ENCODE results near the gene PLCXD3.
"Not testable (repeated sequence)": the region's sequence is repeated elsewhere in the genome, so short reads cannot be mapped to it uniquely, and the experiment has no call there.

Gene PLCXD3

DNA sequence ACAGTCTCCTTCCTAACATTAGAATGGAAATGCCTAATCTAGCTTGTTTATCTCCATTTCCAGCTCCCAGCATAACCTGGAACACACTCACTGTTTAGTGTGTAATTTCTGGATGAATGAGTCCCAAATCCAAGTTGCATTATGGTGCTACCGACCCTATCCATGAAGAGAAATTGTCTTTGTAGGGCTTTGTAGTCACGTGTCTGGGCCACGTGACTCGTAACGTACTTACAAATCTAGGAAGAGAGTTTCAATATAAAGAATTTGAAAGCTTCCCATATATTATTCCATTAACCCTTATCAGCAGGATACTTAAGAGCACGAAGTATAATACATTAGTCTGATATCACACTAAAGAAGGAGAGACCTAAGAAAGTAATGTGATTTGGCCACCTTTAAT, 28.2 kb downstream of the PLCXD3 start:
- Histone ChIP-seq H3K27me3 (ENCODE audit: insufficient read depth, poor library complexity, severe bottlenecking) (no peaks in the 10 kb centered on the region), H3K4me3 (replicated peaks; ENCODE audit: insufficient read depth, low read length) (no peak overlapping the region), H3K27ac (replicated peaks) (no peak overlapping the region)
- no peak for DNase-seq (ENCODE audit: low read depth in 1 of 2, low spot score in 1 of 2)
- TF ChIP-seq, protein P1, sequence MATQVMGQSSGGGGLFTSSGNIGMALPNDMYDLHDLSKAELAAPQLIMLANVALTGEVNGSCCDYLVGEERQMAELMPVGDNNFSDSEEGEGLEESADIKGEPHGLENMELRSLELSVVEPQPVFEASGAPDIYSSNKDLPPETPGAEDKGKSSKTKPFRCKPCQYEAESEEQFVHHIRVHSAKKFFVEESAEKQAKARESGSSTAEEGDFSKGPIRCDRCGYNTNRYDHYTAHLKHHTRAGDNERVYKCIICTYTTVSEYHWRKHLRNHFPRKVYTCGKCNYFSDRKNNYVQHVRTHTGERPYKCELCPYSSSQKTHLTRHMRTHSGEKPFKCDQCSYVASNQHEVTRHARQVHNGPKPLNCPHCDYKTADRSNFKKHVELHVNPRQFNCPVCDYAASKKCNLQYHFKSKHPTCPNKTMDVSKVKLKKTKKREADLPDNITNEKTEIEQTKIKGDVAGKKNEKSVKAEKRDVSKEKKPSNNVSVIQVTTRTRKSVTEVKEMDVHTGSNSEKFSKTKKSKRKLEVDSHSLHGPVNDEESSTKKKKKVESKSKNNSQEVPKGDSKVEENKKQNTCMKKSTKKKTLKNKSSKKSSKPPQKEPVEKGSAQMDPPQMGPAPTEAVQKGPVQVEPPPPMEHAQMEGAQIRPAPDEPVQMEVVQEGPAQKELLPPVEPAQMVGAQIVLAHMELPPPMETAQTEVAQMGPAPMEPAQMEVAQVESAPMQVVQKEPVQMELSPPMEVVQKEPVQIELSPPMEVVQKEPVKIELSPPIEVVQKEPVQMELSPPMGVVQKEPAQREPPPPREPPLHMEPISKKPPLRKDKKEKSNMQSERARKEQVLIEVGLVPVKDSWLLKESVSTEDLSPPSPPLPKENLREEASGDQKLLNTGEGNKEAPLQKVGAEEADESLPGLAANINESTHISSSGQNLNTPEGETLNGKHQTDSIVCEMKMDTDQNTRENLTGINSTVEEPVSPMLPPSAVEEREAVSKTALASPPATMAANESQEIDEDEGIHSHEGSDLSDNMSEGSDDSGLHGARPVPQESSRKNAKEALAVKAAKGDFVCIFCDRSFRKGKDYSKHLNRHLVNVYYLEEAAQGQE (IDR thresholded peaks at IDR 0.05; ENCODE audit: insufficient replicate concordance, low read depth) = no peak
- no peak for TF ChIP-seq GABPA (IDR thresholded peaks at IDR 0.05; ENCODE audit: low read depth)
- TF ChIP-seq, protein P2, sequence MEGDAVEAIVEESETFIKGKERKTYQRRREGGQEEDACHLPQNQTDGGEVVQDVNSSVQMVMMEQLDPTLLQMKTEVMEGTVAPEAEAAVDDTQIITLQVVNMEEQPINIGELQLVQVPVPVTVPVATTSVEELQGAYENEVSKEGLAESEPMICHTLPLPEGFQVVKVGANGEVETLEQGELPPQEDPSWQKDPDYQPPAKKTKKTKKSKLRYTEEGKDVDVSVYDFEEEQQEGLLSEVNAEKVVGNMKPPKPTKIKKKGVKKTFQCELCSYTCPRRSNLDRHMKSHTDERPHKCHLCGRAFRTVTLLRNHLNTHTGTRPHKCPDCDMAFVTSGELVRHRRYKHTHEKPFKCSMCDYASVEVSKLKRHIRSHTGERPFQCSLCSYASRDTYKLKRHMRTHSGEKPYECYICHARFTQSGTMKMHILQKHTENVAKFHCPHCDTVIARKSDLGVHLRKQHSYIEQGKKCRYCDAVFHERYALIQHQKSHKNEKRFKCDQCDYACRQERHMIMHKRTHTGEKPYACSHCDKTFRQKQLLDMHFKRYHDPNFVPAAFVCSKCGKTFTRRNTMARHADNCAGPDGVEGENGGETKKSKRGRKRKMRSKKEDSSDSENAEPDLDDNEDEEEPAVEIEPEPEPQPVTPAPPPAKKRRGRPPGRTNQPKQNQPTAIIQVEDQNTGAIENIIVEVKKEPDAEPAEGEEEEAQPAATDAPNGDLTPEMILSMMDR (IDR thresholded peaks at IDR 0.05; ENCODE audit: insufficient read depth, low read length) = no peak
- no peak for TF ChIP-seq POLR2AphosphoS5 (IDR thresholded peaks at IDR 0.05; ENCODE audit: low read depth)
- TF ChIP-seq SPI1 (IDR thresholded peaks at IDR 0.05; ENCODE audit: borderline replicate concordance, low read depth) = no peak

DNA sequence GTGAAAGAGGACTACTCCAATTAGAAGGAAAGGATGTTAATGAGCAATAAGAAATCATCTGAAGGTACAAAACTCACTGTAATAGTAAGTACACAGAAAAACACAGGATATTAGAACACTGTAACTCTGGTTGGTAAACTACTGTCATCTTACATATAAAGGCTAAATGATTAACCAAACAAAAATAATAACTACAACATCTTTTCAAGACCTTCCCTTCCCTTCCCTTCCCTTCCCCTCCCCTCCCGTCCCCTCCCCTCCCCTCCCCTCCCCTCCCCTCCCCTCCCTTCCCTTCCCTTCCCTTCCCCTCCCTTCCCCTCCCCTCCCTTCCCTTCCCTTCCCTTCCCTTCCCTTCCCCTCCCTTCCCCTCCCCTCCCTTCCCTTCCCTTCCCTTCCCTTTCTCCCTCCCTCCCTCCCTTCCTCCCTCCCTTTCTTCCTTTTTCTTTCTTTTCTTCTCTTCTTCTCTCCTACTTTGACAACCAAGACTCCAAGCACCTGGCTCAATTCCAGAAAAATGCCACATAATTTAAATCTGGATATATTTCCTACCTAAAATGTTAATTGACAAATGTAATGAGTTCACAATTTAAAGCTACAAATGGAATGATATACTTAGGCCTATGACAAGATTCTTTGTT, 38.7 kb downstream of the PLCXD3 start:
- not testable (repeated sequence) for H3K27me3 ChIP-seq (ENCODE audit: insufficient read depth, poor library complexity, severe bottlenecking); DNase-seq (ENCODE audit: low read depth in 1 of 2, low spot score in 1 of 2); H3K4me3 ChIP-seq (replicated peaks; ENCODE audit: insufficient read depth, low read length); H3K27ac ChIP-seq (replicated peaks)

DNA sequence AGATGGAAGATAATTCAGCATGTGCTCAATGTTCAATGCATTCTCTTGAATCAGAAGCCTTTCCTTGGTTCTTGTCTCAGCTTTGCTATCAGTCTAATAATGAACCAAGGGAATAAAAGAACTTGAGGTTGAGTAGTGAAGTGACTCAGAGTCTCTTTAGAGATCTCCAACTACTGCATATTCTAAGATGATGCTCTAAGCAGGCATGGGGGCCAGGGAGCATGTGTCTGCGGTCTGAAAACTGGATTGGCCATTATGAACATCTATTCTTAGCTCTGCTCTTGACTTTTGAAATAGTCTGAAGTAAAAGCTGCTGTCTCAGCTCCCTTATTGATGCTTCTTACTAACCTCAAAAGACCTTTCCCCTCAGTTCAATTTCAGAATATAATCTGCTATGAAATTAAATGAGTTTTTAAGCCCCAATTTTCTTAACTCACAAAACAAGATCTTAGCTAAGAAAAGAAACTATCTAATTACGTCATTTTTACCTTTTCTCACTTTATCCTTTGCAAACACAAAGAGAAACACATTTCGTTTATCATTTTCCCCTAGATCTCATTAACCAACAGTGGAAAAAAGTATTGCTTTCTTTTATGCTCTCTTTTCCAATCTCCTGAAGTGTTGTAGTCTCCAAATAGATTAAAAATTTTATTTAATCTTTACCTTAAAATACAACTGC, 44.8 kb downstream of the PLCXD3 start:
- Histone ChIP-seq H3K4me3 (replicated peaks; ENCODE audit: insufficient read depth, low read length) (no peak overlapping the region), H3K27me3 (ENCODE audit: insufficient read depth, poor library complexity, severe bottlenecking) (no peaks in the 10 kb centered on the region), H3K27ac (replicated peaks) (no peak overlapping the region)
- DNase-seq (ENCODE audit: low read depth in 1 of 2, low spot score in 1 of 2) = no peak
- TF ChIP-seq, protein P1 (IDR thresholded peaks at IDR 0.05; ENCODE audit: insufficient replicate concordance, low read depth) = no peak
- TF ChIP-seq, protein P2 (IDR thresholded peaks at IDR 0.05; ENCODE audit: insufficient read depth, low read length) = no peak
- TF ChIP-seq SPI1 (IDR thresholded peaks at IDR 0.05; ENCODE audit: borderline replicate concordance, low read depth) (no peak), GABPA (IDR thresholded peaks at IDR 0.05; ENCODE audit: low read depth) (no peak), POLR2AphosphoS5 (IDR thresholded peaks at IDR 0.05; ENCODE audit: low read depth) (no peak)

DNA sequence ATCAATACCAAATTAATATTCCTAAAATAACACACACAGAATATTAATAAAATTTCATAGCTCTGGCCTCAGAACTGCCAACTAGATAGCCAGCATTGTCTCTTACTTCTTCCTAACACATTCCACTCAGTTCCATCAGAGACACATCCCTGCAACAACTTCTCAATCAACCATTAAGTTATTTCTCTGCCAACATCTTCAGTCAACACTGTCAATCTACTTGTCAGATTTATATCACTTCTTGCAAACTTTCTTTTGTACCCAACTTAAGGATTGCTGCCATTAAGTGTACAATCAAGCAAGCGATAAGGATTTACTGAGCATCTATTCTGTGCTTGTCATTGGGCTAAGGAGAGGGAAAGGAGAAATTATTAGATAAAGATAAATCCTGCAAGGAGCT, 50.8 kb downstream of the PLCXD3 start:
- DNase-seq (ENCODE audit: low read depth in 1 of 2, low spot score in 1 of 2) = no peak
- Histone ChIP-seq H3K27me3 (ENCODE audit: insufficient read depth, poor library complexity, severe bottlenecking) (no peaks in the 10 kb centered on the region), H3K4me3 (replicated peaks; ENCODE audit: insufficient read depth, low read length) (no peak overlapping the region), H3K27ac (replicated peaks) (no peak overlapping the region)
- TF ChIP-seq GABPA (IDR thresholded peaks at IDR 0.05; ENCODE audit: low read depth) (no peak), SPI1 (IDR thresholded peaks at IDR 0.05; ENCODE audit: borderline replicate concordance, low read depth) (no peak), POLR2AphosphoS5 (IDR thresholded peaks at IDR 0.05; ENCODE audit: low read depth) (no peak)
- TF ChIP-seq, protein P2 (IDR thresholded peaks at IDR 0.05; ENCODE audit: insufficient read depth, low read length) = no peak
- TF ChIP-seq, protein P1 (IDR thresholded peaks at IDR 0.05; ENCODE audit: insufficient replicate concordance, low read depth) = no peak

Measured in HL-60 (cell line).